ENCODE results near the gene DOCK3.
"Not testable (repeated sequence)": the region's sequence is repeated elsewhere in the genome, so short reads cannot be mapped to it uniquely, and the experiment has no call there.

Gene DOCK3

DNA sequence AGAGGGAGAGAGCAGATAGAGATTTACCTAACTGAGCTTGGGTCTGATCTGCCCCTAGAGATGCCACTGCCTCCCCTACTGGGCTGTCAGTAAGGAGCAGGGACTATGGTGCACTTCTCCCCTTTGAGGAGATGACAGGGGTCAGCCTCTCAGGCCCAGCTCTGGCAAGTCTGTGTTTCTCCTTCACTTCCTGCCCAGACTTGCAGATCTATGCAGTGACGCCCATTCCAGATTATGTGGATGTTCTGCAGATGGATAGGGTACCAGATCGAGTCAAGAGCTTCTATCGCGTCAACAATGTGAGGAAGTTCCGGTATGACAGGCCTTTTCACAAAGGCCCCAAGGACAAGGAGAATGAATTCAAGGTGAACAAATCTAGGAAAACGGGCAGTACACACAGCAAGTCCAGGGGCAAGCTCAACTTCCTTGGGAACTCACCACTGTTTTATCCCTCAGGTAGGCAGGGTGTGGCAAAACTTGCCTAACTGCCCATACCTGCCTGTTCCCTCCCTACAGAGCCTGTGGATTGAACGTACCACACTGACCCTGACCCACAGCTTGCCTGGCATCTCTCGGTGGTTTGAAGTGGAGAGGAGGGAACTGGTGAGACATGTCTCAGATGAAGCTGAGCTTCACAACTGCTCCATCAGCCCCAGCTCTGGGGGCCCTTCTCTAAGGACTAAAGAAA, 681.3 kb downstream of the DOCK3 start:
- FAIRE-seq: no peak
- DNase-seq (ENCODE audit: insufficient read length): no peak
- TF ChIP-seq POLR2A (IDR thresholded peaks at IDR 0.05; ENCODE audit: low read depth, low read length) (no peak), POLR2AphosphoS5 (IDR thresholded peaks at IDR 0.05; ENCODE audit: low read depth, low read length) (no peak), TAF1 (IDR thresholded peaks at IDR 0.05; ENCODE audit: borderline replicate concordance, low read depth, low read length) (no peak)

DNA sequence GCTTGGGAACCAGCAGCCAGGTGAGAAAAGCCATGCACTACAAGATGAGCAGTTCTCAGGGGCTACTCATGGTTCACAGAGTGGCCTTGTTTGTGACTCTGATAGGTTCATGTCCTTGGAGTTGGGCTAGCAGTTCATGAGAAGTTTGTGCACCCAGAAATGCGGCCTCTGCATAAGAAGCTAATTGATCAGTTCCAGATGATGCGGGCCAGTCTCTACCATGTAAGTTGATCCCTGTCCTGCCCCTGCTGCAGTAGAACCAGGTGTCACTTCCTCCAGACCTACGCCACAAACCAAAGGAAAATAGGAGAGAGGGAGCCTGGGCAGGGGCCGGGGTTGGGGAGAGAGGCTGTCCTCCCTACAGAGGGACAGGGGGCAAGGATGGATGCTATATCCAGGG, 683.1 kb downstream of the DOCK3 start:
- DNase-seq (ENCODE audit: insufficient read length) (no peak), FAIRE-seq (no peak)
- TF ChIP-seq TAF1 (IDR thresholded peaks at IDR 0.05; ENCODE audit: borderline replicate concordance, low read depth, low read length) (no peak), POLR2AphosphoS5 (IDR thresholded peaks at IDR 0.05; ENCODE audit: low read depth, low read length) (no peak), POLR2A (IDR thresholded peaks at IDR 0.05; ENCODE audit: low read depth, low read length) (no peak)

DNA sequence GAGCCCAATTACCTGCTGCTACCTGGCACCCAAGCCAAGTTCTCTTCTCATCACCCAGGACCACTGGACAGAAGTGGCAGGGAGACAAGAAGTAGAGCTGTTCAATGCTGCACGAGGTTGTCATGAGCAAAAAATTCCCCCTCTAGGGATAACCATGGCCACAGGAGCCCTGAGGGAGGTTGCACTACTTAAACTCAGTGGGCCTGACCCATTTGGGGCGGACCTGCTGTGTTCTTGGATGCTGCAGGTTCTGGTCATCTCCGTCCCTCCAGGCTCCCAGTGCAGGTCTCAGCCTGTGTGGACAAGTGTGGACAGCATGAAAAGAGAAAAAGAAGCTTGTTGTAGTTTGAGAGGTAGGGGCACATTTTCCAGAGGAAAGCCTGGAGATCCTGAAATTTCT, 684.3 kb downstream of the DOCK3 start:
- FAIRE-seq (no peak), DNase-seq (ENCODE audit: insufficient read length) (no peak)
- TF ChIP-seq POLR2A (IDR thresholded peaks at IDR 0.05; ENCODE audit: low read depth, low read length) (no peak), POLR2AphosphoS5 (IDR thresholded peaks at IDR 0.05; ENCODE audit: low read depth, low read length) (no peak), TAF1 (IDR thresholded peaks at IDR 0.05; ENCODE audit: borderline replicate concordance, low read depth, low read length) (no peak)

DNA sequence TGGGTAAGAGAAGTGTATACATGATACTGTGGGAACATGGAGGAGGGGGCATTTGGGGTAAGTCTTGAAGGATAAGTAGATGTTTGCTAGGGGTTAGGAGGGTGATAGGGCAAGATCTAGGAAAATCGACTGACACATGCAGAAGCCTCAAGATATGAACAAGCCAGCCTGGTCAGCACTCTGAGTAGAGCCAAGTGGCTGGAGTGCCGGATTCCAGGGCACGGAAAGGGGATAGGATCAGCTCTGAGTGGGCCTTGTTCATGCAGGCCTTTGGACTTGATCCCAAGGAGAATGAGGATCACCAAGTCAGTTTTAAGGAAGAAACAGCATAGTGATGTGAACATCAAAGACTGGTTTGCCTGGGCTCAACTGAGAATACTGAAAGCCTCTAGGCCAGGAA, 686.1 kb downstream of the DOCK3 start:
- TF ChIP-seq POLR2AphosphoS5 (IDR thresholded peaks at IDR 0.05; ENCODE audit: low read depth, low read length): no peak
- TF ChIP-seq POLR2A (IDR thresholded peaks at IDR 0.05; ENCODE audit: low read depth, low read length): no peak
- no peak for TF ChIP-seq TAF1 (IDR thresholded peaks at IDR 0.05; ENCODE audit: borderline replicate concordance, low read depth, low read length)
- DNase-seq (ENCODE audit: insufficient read length) (no peak), FAIRE-seq (no peak)

DNA sequence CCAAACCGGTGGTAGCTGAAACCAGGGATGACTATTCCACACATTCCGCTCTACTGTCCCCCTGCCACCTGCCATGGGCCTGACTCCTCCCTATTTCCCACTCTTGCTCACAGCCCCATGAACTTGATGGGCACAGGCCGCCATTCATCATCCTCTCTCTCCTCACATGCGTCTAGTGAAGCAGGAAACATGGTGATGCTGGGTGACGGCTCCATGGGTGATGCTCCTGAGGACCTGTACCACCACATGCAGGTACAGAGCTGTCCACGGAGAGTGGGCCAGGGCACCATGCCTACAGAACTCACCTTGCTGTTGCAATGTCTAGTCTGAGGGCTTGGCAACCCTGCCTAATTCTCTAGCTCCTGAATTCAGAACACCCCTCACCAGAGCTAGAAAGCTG, 687.0 kb downstream of the DOCK3 start:
- FAIRE-seq (no peak), DNase-seq (ENCODE audit: insufficient read length) (no peak)
- no peak for TF ChIP-seq TAF1 (IDR thresholded peaks at IDR 0.05; ENCODE audit: borderline replicate concordance, low read depth, low read length)
- no peak for TF ChIP-seq POLR2AphosphoS5 (IDR thresholded peaks at IDR 0.05; ENCODE audit: low read depth, low read length)
- TF ChIP-seq POLR2A (IDR thresholded peaks at IDR 0.05; ENCODE audit: low read depth, low read length): no peak

DNA sequence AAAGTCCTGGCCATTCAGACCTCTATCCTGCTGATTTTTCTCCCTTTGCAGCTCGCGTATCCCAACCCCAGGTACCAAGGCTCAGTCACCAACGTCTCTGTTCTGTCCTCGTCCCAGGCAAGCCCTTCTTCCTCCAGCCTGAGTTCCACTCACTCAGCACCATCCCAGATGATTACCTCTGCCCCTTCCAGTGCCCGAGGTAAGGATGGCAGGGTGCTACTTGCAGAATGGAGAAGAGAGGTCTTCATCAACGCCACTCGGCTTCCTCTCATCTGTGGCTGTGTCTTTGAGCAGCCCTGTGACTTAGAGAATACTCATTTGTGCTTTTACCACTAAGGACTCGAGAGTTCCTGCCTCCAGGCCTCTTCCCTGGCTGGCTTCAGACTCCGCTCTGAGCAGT, 687.7 kb downstream of the DOCK3 start:
- TF ChIP-seq POLR2A (IDR thresholded peaks at IDR 0.05; ENCODE audit: low read depth, low read length): no peak
- TF ChIP-seq POLR2AphosphoS5 (IDR thresholded peaks at IDR 0.05; ENCODE audit: low read depth, low read length): no peak
- TF ChIP-seq TAF1 (IDR thresholded peaks at IDR 0.05; ENCODE audit: borderline replicate concordance, low read depth, low read length): no peak
- FAIRE-seq (no peak), DNase-seq (ENCODE audit: insufficient read length) (no peak)

DNA sequence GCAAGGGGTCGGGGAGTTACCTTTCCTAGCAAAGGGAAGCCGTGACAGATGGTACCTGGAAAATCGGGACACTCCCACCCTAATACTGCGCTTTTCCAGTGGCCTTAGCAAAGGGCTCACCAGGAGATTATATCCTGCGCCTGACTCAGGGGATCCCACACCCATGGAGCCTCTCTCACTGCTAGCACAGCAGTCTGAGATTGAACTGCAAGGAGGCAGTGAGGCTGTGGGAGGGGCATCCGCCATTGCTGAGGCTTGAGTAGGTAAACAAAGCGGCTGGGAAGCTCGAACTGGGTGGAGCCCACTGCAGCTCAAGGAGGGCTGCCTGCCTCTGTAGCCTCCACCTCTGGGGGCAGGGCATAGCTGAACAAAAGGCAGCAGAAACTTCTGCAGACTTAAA, 693.5 kb downstream of the DOCK3 start:
- not testable (repeated sequence) for FAIRE-seq; DNase-seq (ENCODE audit: insufficient read length)

DNA sequence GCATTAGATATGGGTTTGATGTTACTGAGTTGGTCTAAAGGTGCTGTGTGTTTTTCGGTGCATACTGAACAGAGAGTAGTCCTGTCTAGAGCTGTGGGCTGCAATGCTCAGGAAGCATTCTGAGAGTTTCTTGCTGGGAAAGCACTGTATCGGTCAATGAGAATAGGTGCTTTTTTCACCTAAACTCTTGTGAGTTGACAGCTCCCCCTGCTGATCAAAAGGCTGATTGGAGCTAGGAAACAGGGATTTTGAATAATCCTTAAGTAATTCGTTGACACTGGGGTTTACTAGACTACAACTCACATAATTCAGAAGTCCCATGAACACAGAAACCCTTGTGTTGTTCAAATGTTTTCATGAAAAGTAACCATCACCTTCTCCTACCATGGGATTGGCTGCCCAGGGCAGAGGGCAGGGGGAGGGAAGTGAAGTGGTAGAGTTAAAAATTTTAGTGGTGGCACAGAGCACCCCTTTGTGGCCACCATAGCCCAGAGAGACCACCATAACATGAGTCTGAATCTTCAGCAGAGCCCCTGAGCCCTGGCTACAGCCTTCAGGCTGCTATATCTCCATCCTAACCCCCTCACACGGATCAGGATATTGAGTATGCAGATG, 697.3 kb downstream of the DOCK3 start:
- DNase-seq (ENCODE audit: insufficient read length): no peak
- TF ChIP-seq POLR2A (IDR thresholded peaks at IDR 0.05; ENCODE audit: low read depth, low read length) (no peak), TAF1 (IDR thresholded peaks at IDR 0.05; ENCODE audit: borderline replicate concordance, low read depth, low read length) (no peak), POLR2AphosphoS5 (IDR thresholded peaks at IDR 0.05; ENCODE audit: low read depth, low read length) (no peak)
- peak; percentile 81 for FAIRE-seq

DNA sequence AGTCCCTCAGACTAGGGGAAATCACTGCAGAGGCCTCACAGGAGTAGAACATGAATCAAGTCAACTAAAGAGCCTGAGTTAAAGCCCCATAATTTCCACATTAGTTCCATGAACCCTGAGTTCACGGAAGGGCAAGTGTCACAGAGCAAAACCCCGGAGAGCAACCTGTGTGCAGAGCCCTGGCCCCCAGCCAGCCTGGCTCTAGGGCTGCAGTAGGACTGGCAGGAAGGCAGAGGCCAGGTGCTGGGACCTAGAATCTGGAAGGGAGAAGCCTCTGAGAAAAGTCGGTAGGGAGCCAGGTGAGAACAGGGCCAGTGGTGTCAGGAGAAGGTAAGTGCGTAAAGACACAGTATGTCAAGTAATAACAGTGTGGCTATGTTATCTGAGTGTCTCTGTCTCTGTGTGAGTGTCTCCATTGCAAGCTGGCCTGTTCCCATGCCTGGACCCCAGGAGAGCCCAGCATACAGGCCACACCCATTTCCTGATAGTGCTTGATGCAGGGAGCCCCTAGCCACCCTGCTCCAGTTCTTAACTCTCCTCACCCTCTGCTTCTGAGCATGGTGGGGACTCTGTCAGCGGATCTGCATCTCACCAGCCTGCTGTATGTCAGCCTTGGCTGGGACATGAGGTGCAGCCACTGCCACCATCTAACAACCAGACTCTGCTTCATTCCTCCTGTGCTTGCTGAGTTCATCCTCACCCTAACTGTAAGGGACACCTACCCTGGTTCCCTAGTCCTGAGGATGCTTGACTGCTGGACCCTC, 699.1 kb downstream of the DOCK3 start:
- DNase-seq (ENCODE audit: insufficient read length): no peak
- FAIRE-seq: no peak
- TF ChIP-seq POLR2AphosphoS5 (IDR thresholded peaks at IDR 0.05; ENCODE audit: low read depth, low read length) (no peak), TAF1 (IDR thresholded peaks at IDR 0.05; ENCODE audit: borderline replicate concordance, low read depth, low read length) (no peak), POLR2A (IDR thresholded peaks at IDR 0.05; ENCODE audit: low read depth, low read length) (no peak)

DNA sequence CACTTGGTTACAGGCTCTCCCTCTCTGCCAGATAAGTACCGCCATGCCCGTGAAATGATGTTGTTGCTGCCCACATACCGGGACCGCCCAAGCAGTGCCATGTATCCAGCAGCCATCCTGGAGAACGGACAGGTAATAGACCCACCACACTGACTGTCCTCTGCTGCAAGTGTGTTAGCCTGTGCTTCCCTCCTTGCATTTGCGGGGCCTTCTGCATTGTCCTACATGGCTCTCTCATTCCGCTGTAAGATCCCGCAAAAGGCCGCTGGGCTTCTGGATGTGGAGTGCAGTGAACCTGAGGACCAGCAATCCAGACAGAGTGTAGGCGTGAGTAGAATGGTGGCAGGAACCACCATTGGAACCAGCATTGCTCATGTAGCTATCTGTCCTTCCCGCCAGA, 699.7 kb downstream of the DOCK3 start:
- DNase-seq (ENCODE audit: insufficient read length) (no peak), FAIRE-seq (no peak)
- TF ChIP-seq POLR2A (IDR thresholded peaks at IDR 0.05; ENCODE audit: low read depth, low read length) (no peak), TAF1 (IDR thresholded peaks at IDR 0.05; ENCODE audit: borderline replicate concordance, low read depth, low read length) (no peak), POLR2AphosphoS5 (IDR thresholded peaks at IDR 0.05; ENCODE audit: low read depth, low read length) (no peak)

DNA sequence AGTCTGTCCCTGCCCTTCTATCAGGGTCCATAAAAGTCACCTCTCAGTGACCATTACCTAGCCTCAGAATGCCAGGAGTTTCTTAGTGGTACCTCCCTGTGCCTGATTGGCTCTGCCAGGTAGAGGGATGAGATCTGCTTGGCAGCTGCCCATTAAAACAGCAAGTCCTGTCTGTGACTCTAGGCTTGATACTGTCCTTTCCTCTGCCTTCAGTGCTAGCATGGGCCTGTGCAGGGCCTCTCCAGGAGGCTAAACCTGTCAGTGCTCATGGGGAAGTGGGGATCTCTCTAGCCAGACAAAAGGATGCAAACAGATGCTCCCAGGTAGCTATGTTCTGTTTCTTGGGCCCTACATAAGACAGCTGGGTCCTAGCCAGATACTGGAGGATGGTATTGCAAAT, 700.4 kb downstream of the DOCK3 start:
- DNase-seq (ENCODE audit: insufficient read length) (no peak), FAIRE-seq (no peak)
- TF ChIP-seq POLR2A (IDR thresholded peaks at IDR 0.05; ENCODE audit: low read depth, low read length): no peak
- no peak for TF ChIP-seq TAF1 (IDR thresholded peaks at IDR 0.05; ENCODE audit: borderline replicate concordance, low read depth, low read length)
- no peak for TF ChIP-seq POLR2AphosphoS5 (IDR thresholded peaks at IDR 0.05; ENCODE audit: low read depth, low read length)

DNA sequence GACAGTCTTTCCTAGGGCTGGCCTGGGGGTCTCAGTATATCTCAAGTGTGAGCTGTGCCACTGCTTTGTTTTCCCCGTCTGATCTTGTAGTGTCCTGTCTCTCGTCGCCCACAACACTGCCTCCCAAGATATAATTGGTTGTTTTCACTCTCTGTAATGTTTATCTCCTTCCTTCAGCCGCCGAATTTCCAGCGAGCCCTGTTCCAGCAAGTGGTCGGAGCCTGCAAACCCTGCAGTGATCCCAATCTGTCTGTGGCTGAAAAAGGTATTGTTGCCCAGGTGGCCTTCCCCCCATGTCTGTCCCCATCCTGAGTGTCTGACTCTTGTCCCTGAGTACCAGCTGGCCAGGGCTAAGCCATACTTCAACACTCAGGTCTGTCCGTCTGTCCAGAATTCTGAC, 700.8 kb downstream of the DOCK3 start:
- no peak for DNase-seq (ENCODE audit: insufficient read length)
- no peak for FAIRE-seq
- TF ChIP-seq POLR2AphosphoS5 (IDR thresholded peaks at IDR 0.05; ENCODE audit: low read depth, low read length): no peak
- TF ChIP-seq POLR2A (IDR thresholded peaks at IDR 0.05; ENCODE audit: low read depth, low read length): no peak
- TF ChIP-seq TAF1 (IDR thresholded peaks at IDR 0.05; ENCODE audit: borderline replicate concordance, low read depth, low read length): no peak
